Ishikawa (cell line): ENCODE measurements around the gene OOSP2.

ENCODE experiments used
- CEBPB ChIP-seq: IDR thresholded peaks from 2 replicates; pipeline ENCODE4 v1.6.1; 2012
- CREB1 ChIP-seq: IDR thresholded peaks from 2 replicates; pipeline ENCODE4 v1.6.1; 2012; ENCODE audit warnings: low read depth
- EGR1 ChIP-seq: IDR thresholded peaks from 2 replicates; pipeline ENCODE4 v1.6.1; 2012
- EP300 ChIP-seq: IDR thresholded peaks from 2 replicates; pipeline ENCODE4 v1.6.1; 2012; ENCODE audit warnings: borderline replicate concordance
- FOXM1 ChIP-seq: IDR thresholded peaks from 2 replicates; pipeline ENCODE4 v1.6.1; 2012; ENCODE audit warnings: low read depth, borderline replicate concordance
- NFIC ChIP-seq: IDR thresholded peaks from 2 replicates; pipeline ENCODE4 v1.6.1; 2012
- RAD21 ChIP-seq: IDR thresholded peaks from 2 replicates; pipeline ENCODE4 v1.6.1; 2012; ENCODE audit warnings: low read depth
- REST ChIP-seq: IDR thresholded peaks from 2 replicates; pipeline ENCODE4 v1.6.1; 2012; ENCODE audit warnings: low read depth, mild to moderate bottlenecking
- TAF1 ChIP-seq: IDR thresholded peaks from 2 replicates; pipeline ENCODE4 v1.6.1; 2012; ENCODE audit warnings: low read depth, mild to moderate bottlenecking
- TCF12 ChIP-seq: IDR thresholded peaks from 2 replicates; pipeline ENCODE4 v1.6.1; 2012; ENCODE audit warnings: low read depth
- TEAD4 ChIP-seq: IDR thresholded peaks from 2 replicates; pipeline ENCODE4 v1.6.1; 2012
- USF1 ChIP-seq: IDR thresholded peaks from 2 replicates; pipeline ENCODE4 v1.6.1; 2012
- YY1 ChIP-seq: IDR thresholded peaks from 2 replicates; pipeline ENCODE4 v1.6.1; 2012; ENCODE audit warnings: low read depth
- ZBTB7A ChIP-seq: IDR thresholded peaks from 2 replicates; pipeline ENCODE4 v1.6.1; 2012; ENCODE audit warnings: low read depth
- TF ChIP-seq, protein P1 (sequence below): IDR thresholded peaks from 2 replicates; pipeline ENCODE4 v1.6.1; 2012

Gene OOSP2

GRCh38 chr11:60080535-60080934 lies 40.3 kb downstream of the OOSP2 start:
- TF ChIP-seq TEAD4 (no peak), YY1 (no peak), TCF12 (no peak), CEBPB (no peak), EP300 (no peak), NFIC (no peak), ZBTB7A (no peak), RAD21 (no peak), REST (no peak), CREB1 (no peak), FOXM1 (no peak), TAF1 (no peak), EGR1 (no peak), USF1 (no peak)
- TF ChIP-seq, protein P1, sequence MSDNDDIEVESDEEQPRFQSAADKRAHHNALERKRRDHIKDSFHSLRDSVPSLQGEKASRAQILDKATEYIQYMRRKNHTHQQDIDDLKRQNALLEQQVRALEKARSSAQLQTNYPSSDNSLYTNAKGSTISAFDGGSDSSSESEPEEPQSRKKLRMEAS = no peak

DNA sequence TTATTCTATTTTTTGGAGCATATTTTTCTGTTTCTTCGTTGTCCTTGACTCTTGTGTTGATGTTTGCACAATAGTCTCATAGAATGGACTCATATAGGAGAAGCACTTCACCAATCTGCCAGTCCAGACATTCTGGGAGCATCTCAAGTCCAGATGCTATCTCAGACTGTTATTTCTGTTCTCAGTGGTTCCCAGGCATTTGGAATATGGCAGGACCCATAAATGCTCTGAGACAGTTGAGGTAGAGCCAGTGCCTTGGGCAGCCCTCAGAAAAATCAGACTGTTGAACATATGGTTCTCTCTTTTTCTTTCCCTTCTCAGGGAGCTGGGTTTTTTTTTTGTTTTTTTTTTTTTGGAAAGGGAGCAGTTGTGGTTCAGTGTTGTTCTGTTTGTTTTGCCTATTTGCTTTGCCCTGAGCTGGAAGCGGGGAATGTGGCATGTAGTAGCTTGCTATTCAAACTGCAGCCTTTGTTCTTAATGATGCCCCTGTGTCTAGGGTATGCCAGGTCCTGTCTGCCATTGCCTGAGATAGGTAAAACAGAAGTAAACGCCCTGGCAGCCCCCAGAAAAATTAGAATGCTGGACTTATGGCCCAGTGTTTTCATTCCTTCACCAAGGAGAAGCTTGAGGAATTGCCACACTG lies 44.5 kb downstream of the OOSP2 start:
- TF ChIP-seq EP300 (no peak), CREB1 (no peak), RAD21 (no peak), EGR1 (no peak), REST (no peak), USF1 (no peak), TAF1 (no peak), TCF12 (no peak), CEBPB (no peak), TEAD4 (no peak), YY1 (no peak)
- TF ChIP-seq, protein P1 = no peak

DNA sequence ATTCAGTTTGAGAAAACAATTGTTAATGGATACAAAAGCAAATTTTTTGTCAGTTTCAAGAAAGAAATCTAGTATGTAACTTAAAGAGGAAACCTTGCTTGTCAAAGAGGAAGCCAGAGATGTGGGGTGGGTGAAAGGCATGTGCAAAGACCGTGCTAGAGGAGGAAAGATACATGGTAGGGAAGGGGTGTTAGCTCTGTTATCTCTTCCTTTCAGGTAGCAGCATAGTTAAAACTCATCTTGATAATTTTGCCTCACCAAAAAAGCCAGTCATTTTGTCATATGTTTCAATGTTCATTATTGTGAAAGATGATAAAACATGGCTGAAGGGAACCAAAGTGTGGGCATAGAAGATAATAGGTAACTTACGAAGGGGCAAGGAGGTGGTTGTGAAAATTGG lies 45.7 kb downstream of the OOSP2 start:
- TF ChIP-seq REST (no peak), EGR1 (no peak), YY1 (no peak), CEBPB (no peak), USF1 (no peak), FOXM1 (no peak), TEAD4 (no peak)
- TF ChIP-seq, protein P1 = no peak

- no peak for TF ChIP-seq CREB1
- no peak for TF ChIP-seq CEBPB
- TF ChIP-seq ZBTB7A = no peak
- TF ChIP-seq EGR1 = no peak
- TF ChIP-seq TEAD4 = no peak
- TF ChIP-seq NFIC = no peak
- TF ChIP-seq FOXM1 = no peak
- no peak for TF ChIP-seq USF1
- no peak for TF ChIP-seq TCF12
- no peak for TF ChIP-seq TAF1
- no peak for TF ChIP-seq REST
- TF ChIP-seq RAD21 = no peak
- TF ChIP-seq EP300 = no peak
- TF ChIP-seq, protein P1 = no peak
- no peak for TF ChIP-seq YY1
These were observed 47.0 kb downstream of the OOSP2 start for GRCh38 chr11:60087239-60087638.
